Activated CD4-positive, alpha-beta memory T cell treated with anti-CD3 and anti-CD28 coated beads for 36 hours (primary cell): ENCODE data around the gene BABAM2. TPM values are rescaled to one million over a fixed set of nuclear protein-coding genes. Genes with fewer than 3 reads are reported as not detected.
A peak's percentile ranks its signal among the peaks of the same experiment; 100 is the strongest.
"Not testable (repeated sequence)": the region's sequence is repeated elsewhere in the genome, so short reads cannot be mapped to it uniquely, and the experiment has no call there.

Experiments used
- CTCF ChIA-PET: fragments of 350-600 bp; sonication (Branson Sonifier 250); formaldehyde crosslinking; loops from one replicate; lab custom pipeline; 2021; ENCODE audit warnings: antibody characterized with exemption, inconsistent platforms; lab: Charles Lee
- POLR2A ChIA-PET: fragments of 350-600 bp; sonication (Branson Sonifier 250); formaldehyde crosslinking; loops from one replicate; lab custom pipeline; 2021; ENCODE audit warnings: antibody characterized with exemption; lab: Charles Lee
- DNase-seq: peaks from one replicate; pipeline ENCODE4 v3.0.0-alpha.2; 2020
- H3K27ac Mint-ChIP-seq: one replicate; pipeline ENCODE4 v1.8.0; 2021; ENCODE audit warnings: mixed read lengths
- H3K27me3 Mint-ChIP-seq: one replicate; pipeline ENCODE4 v1.8.0; 2021; ENCODE audit warnings: mixed read lengths
- H3K36me3 Mint-ChIP-seq: one replicate; pipeline ENCODE4 v1.8.0; 2021; ENCODE audit warnings: mixed read lengths
- H3K4me1 Mint-ChIP-seq: one replicate; pipeline ENCODE4 v1.8.0; 2021; ENCODE audit warnings: low read depth, mixed read lengths
- H3K4me3 Mint-ChIP-seq: one replicate; pipeline ENCODE4 v1.8.0; 2021; ENCODE audit warnings: mild to moderate bottlenecking, mixed read lengths
- H3K9me3 Mint-ChIP-seq: one replicate; pipeline ENCODE4 v1.8.0; 2021; ENCODE audit warnings: mixed read lengths
- intact Hi-C: fragments of 100-400 bp; cut with micrococcal nuclease; formaldehyde crosslinking; loops from one replicate; pipeline ENCODE4 v1.15.1; 2023
- total RNA-seq, 2 experiments: library from RNA; stranded (reverse); gene quantifications; one replicate each; pipeline ENCODE4 v1.2.3, GENCODE V29; 2021

The BABAM2 gene
- total RNA-seq, 2 experiments from 2014 or later, result 72.3 to 76.6 TPM

GRCh38 chr2:27857417-27858172, 32.9 kb upstream of the BABAM2 start:
- Mint-ChIP-seq H3K27ac (peak overlapping the region; percentile 61), H3K9me3 (peaks cover 8% of the 10 kb centered on the region), H3K36me3 (peaks cover 11% of the 10 kb centered on the region), H3K27me3 (no peaks in the 10 kb centered on the region), H3K4me1 (peaks cover 54% of the 10 kb centered on the region), H3K4me3 (no peak overlapping the region)
- ChIA-PET POLR2A (interaction anchor here (0.7 to 1.4 kb wide), 4 partner anchors 33 to 592 kb away, joined by 3 to 5 read pairs (median 4); partner anchors contain the start of genes BABAM2, FOSL2 and RBKS), CTCF (interaction anchor here (0.8 to 2.8 kb wide), 5 partner anchors 104 to 534 kb away, joined by 3 to 10 read pairs (median 3); no protein-coding TSS in a partner anchor)
- intact Hi-C loops, result loop anchor here (2.0 to 5.0 kb wide), 2 partner anchors 97 to 590 kb away; no protein-coding TSS in a partner anchor
- DNase-seq, result peak; percentile 36

GRCh38 chr2:27860111-27860510, 30.4 kb upstream of the BABAM2 start:
- H3K36me3 Mint-ChIP-seq, result peaks cover 9% of the 10 kb centered on the region

GRCh38 chr2:27863146-27863545, 27.4 kb upstream of the BABAM2 start:
- POLR2A ChIA-PET, result no interaction called here

More at GRCh38 chr2:27860111-27860510, 30.4 kb upstream of the BABAM2 start:
- CTCF ChIA-PET, result no interaction called here
- intact Hi-C loops, result loop anchor here (1.0 kb wide), 1 partner anchor 30 kb away; the partner anchor contains the start of genes BABAM2 and RBKS
- no peak for DNase-seq
- no peaks in the 10 kb centered on the region for H3K27me3 Mint-ChIP-seq
- POLR2A ChIA-PET, result no interaction called here
- peaks cover 52% of the 10 kb centered on the region for H3K4me1 Mint-ChIP-seq
- peaks cover 8% of the 10 kb centered on the region for H3K9me3 Mint-ChIP-seq
- no peak overlapping the region for H3K4me3 Mint-ChIP-seq
- H3K27ac Mint-ChIP-seq, result peak overlapping the region; percentile 67

GRCh38 chr2:27863955-27864354, 26.6 kb upstream of the BABAM2 start:
- intact Hi-C loops, CTCF ChIA-PET, H3K36me3 Mint-ChIP-seq, DNase-seq, H3K9me3 Mint-ChIP-seq, H3K27me3 Mint-ChIP-seq, H3K27ac Mint-ChIP-seq, H3K4me3 Mint-ChIP-seq: not testable (repeated sequence)
- POLR2A ChIA-PET, result interaction anchor here (0.7 kb wide), 1 partner anchor 131 kb away, joined by 3 read pairs; no protein-coding TSS in a partner anchor
- peaks cover 20% of the 10 kb centered on the region for H3K4me1 Mint-ChIP-seq

More at GRCh38 chr2:27863146-27863545, 27.4 kb upstream of the BABAM2 start:
- no peaks in the 10 kb centered on the region for H3K36me3 Mint-ChIP-seq
- H3K27me3 Mint-ChIP-seq, result no peaks in the 10 kb centered on the region
- H3K4me3 Mint-ChIP-seq, result no peak overlapping the region
- no peaks in the 10 kb centered on the region for H3K9me3 Mint-ChIP-seq
- CTCF ChIA-PET, result no interaction called here
- no peak overlapping the region for H3K27ac Mint-ChIP-seq
- no peak for DNase-seq
- peaks cover 23% of the 10 kb centered on the region for H3K4me1 Mint-ChIP-seq
- intact Hi-C loops, result no loop called here

- Mint-ChIP-seq H3K27me3 (no peaks in the 10 kb centered on the region), H3K9me3 (no peaks in the 10 kb centered on the region), H3K27ac (no peak overlapping the region), H3K36me3 (peaks cover 3% of the 10 kb centered on the region), H3K4me1 (peaks cover 2% of the 10 kb centered on the region), H3K4me3 (no peak overlapping the region)
- no peak for DNase-seq
- POLR2A ChIA-PET, result no interaction called here
- CTCF ChIA-PET, result no interaction called here
- intact Hi-C loops, result no loop called here
Observed at GRCh38 chr2:27866237-27866636, 24.3 kb upstream of the BABAM2 start.

DNA sequence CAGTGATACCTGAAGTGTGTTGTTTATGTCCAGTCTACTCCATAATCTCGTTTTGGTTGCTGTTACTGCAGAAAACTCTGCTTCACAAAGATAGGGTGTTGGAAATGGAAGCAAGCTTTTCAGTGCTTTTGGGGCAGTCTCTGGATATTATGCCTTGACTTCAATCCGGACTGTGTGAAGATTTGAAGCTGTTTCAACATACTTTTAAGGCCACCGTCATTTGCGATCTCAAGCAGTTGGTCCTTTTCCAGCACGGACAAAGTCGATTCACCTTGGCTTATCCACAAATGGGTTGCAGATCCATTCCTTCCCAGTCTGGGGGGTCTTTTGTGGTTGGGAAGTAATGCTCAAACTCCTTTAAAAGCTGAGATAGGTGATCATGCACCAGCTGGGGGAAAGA, 20.8 kb upstream of the BABAM2 start:
- ChIA-PET CTCF (no interaction called here), POLR2A (no interaction called here)
- no peak for DNase-seq
- Mint-ChIP-seq H3K4me1 (no peaks in the 10 kb centered on the region), H3K27me3 (no peaks in the 10 kb centered on the region), H3K27ac (no peak overlapping the region), H3K9me3 (no peaks in the 10 kb centered on the region), H3K4me3 (no peak overlapping the region), H3K36me3 (peaks cover 3% of the 10 kb centered on the region)
- intact Hi-C loops, result no loop called here

GRCh38 chr2:27870724-27871123, 19.8 kb upstream of the BABAM2 start:
- intact Hi-C loops, result no loop called here
- DNase-seq, result no peak
- Mint-ChIP-seq H3K27ac (no peak overlapping the region), H3K27me3 (no peaks in the 10 kb centered on the region), H3K4me1 (no peaks in the 10 kb centered on the region), H3K9me3 (peaks cover 3% of the 10 kb centered on the region), H3K4me3 (no peak overlapping the region), H3K36me3 (peaks cover 6% of the 10 kb centered on the region)
- ChIA-PET CTCF (interaction anchor here (1.2 kb wide), 1 partner anchor 167 kb away, joined by 3 read pairs; no protein-coding TSS in a partner anchor), POLR2A (interaction anchor here (1.6 kb wide), 1 partner anchor 19 kb away, joined by 8 read pairs; the partner anchor contains the start of genes BABAM2 and RBKS)

DNA sequence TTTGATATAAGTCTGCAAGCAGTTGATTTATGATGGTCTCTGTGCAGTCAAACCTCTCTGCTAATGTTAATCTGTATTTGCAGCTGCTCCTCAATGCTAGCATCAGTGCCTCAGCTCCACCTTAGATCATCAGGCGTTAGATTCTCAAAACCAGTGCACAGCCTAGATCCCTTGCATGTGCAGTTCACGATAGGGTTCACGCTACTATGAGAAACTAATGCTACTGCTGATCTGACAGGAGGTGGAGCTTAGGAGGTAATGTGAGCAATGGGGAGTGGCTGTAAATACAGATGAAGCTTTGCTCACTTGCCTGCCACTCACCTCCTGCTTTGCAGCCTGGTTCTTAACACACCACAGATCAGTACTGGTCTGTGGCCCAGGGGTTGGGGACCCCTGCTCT, 18.7 kb upstream of the BABAM2 start:
- Mint-ChIP-seq H3K4me1 (no peaks in the 10 kb centered on the region), H3K27ac (no peak overlapping the region), H3K36me3 (peaks cover 6% of the 10 kb centered on the region), H3K27me3 (no peaks in the 10 kb centered on the region), H3K9me3 (peaks cover 7% of the 10 kb centered on the region), H3K4me3 (no peak overlapping the region)
- no peak for DNase-seq
- intact Hi-C loops, result no loop called here
- CTCF ChIA-PET, result interaction anchor here (1.2 to 1.3 kb wide), 2 partner anchors 117 to 168 kb away, joined by 3 to 5 read pairs; no protein-coding TSS in a partner anchor
- POLR2A ChIA-PET, result interaction anchor here (1.6 kb wide), 1 partner anchor 18 kb away, joined by 8 read pairs; the partner anchor contains the start of genes BABAM2 and RBKS

DNA sequence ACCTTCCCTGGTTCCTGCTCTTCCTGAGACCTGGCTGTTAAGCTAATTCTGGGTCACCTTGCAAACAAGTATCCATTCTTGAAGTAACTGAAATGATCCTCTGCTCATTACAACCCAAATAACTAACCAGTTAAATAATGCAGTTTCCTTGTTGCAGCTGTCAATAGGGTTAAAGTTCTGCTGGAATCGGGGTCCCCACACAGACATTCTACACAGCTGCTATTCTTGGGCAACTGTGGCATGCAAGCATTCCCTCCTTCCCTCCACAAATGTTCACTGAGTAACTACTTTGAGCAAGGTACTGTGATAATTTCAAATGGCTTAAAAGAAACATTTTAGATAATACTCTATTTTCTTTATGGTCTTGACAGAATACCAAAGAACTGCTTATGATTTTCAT, 17.4 kb upstream of the BABAM2 start:
- H3K27me3 Mint-ChIP-seq, result no peaks in the 10 kb centered on the region
- no peaks in the 10 kb centered on the region for H3K4me1 Mint-ChIP-seq
- no peak overlapping the region for H3K4me3 Mint-ChIP-seq
- no peak overlapping the region for H3K27ac Mint-ChIP-seq
- peaks cover 7% of the 10 kb centered on the region for H3K9me3 Mint-ChIP-seq
- DNase-seq, result no peak
- intact Hi-C loops, result no loop called here
- CTCF ChIA-PET, result no interaction called here
- H3K36me3 Mint-ChIP-seq, result peaks cover 9% of the 10 kb centered on the region
- POLR2A ChIA-PET, result no interaction called here

DNA sequence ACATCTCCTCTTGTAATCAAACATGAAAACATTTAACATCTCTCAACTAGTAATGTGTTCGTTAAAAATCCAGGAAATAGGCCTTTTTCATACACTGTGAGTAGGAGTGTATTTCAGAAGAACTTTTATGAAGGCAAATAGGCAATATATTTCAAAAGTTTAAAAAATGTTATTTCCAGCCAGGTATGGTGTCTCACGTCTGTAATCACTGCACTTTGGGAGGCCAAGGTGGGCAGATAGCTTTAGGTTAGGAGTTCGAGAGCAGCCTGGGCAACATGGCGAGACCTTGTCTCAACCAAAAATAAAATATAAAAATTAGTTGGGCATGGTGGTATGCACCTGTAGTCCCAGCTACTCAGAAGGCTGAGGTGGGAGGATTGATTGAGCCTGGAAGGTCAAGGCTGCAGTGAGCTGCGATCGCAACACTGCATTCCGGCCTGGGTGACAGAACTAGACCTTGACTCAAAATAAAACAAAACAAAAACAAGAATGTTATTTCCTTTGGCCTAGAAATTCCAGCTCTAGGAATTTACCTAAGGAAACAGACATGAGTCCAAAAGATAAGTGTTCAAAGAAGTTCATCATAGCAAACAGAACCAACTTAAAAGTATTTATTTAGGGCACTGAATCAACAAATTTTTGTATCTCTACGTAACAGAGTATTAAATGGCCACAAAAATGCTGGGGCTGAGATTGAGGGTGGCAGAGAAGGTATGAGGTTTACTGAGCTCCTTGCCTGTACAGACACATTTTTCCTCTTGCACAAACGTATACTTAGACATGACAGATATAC, 15.2 kb upstream of the BABAM2 start:
- H3K36me3 Mint-ChIP-seq, result peaks cover 9% of the 10 kb centered on the region
- ChIA-PET POLR2A (no interaction called here), CTCF (no interaction called here)
- intact Hi-C loops, result no loop called here
- no peak overlapping the region for H3K4me3 Mint-ChIP-seq
- no peaks in the 10 kb centered on the region for H3K4me1 Mint-ChIP-seq
- peaks cover 7% of the 10 kb centered on the region for H3K9me3 Mint-ChIP-seq
- no peak overlapping the region for H3K27ac Mint-ChIP-seq
- no peak for DNase-seq
- no peaks in the 10 kb centered on the region for H3K27me3 Mint-ChIP-seq

DNA sequence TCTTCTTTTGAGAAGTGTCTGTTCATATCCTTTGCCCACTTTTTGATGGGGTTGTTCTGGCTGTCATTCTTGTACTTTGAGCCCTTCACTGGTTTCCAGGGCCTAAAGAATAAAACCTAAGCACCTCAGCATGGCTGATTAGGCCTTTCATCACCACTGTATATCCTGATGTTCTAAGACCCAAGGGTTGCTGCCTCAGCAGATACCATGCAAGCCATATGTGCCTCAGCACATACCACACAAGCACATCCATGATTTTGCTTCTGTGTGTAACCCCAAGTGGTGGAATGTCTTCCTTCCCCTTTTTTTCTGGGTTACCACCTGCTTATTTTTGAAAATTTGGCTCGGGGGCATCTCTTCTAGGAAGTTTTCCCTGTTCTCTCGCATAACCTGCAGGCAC, 11.7 kb upstream of the BABAM2 start:
- POLR2A ChIA-PET, result no interaction called here
- no peaks in the 10 kb centered on the region for H3K4me1 Mint-ChIP-seq
- H3K27me3 Mint-ChIP-seq, result no peaks in the 10 kb centered on the region
- CTCF ChIA-PET, result no interaction called here
- H3K9me3 Mint-ChIP-seq, result peaks cover 10% of the 10 kb centered on the region
- peaks cover 12% of the 10 kb centered on the region for H3K36me3 Mint-ChIP-seq
- H3K27ac Mint-ChIP-seq, result no peak overlapping the region
- no peak for DNase-seq
- intact Hi-C loops, result no loop called here
- no peak overlapping the region for H3K4me3 Mint-ChIP-seq
